Measurements from ENCODE around the gene ABTB1. TPM values are rescaled to one million over a fixed set of nuclear protein-coding genes. Genes with fewer than 3 reads are reported as not detected.

The ABTB1 gene
- total RNA-seq (2021; ENCODE audit: unreplicated experiment) (6.9 TPM), Bru-seq, nascent RNA (percentile 36 among the genes with signal in this experiment), BruChase-seq, experiment 1, labeled RNA remaining after a 2-hour chase (percentile 38 among the genes with signal in this experiment), BruChase-seq, experiment 2, labeled RNA remaining after a 6-hour chase (percentile 37 among the genes with signal in this experiment)
- 14.4 TPM for polyA plus RNA-seq (2012; ENCODE audit: insufficient read length)
- long read RNA-seq, partial matches to known transcripts, result 0 of 4 reads
- long read RNA-seq, other reads (novel, unspliced or antisense), result 2 of 4 reads

DNA sequence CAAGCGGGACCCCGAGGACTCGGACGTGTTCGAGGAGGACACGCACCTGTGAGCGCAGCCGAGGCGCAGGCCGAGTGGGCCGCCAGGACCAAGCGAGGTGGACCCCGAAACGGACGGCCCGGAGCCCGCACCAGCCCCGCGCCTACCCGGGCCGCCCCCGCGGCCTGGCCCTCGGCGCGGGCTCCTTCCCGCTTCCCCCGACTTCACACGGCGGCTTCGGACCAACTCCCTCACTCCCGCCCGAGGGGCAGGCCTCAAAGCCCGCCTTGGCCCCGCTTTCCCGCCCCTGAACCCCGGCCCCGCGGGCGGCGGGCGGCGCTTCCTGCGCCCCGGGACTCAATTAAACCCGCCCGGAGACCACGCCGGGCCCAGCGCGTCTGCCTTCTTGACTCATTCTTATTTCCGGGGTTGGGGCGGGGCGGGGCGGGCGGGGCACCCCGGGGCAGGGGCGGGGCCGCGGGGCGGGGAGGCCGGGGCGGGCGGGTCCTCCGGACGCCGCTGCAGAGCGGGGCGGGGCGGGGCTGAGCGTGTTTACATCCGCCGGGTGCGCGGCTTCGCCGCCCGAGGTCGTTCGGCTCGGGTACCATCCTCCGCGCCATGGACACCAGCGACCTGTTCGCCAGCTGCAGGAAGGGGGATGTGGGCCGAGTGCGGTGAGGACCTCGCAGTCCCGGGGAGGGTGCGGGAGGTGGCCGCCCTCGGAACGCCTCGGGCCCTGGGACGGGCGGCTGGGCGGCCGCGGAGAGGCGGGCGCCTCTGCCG lies at the start of gene ABTB1:
ABTB1 (plus strand) TSS at position 524 of the 762 bp plus-strand sequence; CDS start at position 598, 74 bp downstream.
- POLR2A ChIA-PET, result interaction anchor here (0.6 to 0.9 kb wide), 4 partner anchors 12 to 517 kb away, joined by 4 to 7 read pairs (median 6); no protein-coding TSS in a partner anchor
- CTCF ChIA-PET, result no interaction called here
- BruUV-seq (replicated peaks), result TSS peak; percentile 98

DNA sequence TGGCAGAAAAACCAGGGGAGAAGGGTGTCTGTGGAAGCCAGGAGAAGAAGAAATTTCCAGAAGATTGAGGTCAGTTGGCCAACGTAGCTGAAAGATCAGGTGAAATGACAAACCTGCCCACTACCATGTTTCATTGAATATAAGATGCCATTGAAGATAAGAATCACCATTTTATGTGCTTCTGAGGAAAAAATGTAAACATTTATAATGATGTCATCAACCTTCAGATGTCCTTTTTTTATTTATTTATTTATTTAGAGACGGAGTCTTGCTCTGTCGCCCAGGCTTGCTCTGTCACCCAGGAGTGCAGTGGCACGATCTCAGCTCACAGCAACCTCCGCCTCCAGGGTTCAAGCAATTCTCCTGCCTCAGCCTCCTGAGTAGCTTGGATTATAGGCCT lies 48.7 kb upstream of the ABTB1 start:
- Histone ChIP-seq H3K36me3 (ENCODE audit: control insufficient read depth, insufficient read depth, low read length) (no peaks in the 10 kb centered on the region), H3K27me3 (ENCODE audit: control insufficient read depth, insufficient read depth, low read length) (peaks cover 15% of the 10 kb centered on the region), H3K4me3 (ENCODE audit: low read depth in 2 of 2, low read length in 2 of 2) (no peak overlapping the region), H3K27ac (ENCODE audit: low read length) (no peak overlapping the region), H3K9me3 (ENCODE audit: control insufficient read depth, insufficient read depth, low read depth, low read length) (no peaks in the 10 kb centered on the region), H3K4me1 (ENCODE audit: control insufficient read depth, insufficient read depth, low read length) (0 out of 2 replicates have a peak, but pooled peaks cover 3% of the 10 kb centered on the region)
- ChIA-PET CTCF (no interaction called here), POLR2A (no interaction called here)
- TF ChIP-seq POLR2AphosphoS5 (IDR thresholded peaks at IDR 0.05; ENCODE audit: low read depth, low read length) (no peak), TCF7L2 (IDR thresholded peaks at IDR 0.05; ENCODE audit: low read depth, low read length) (no peak), SIN3A (IDR thresholded peaks at IDR 0.05; ENCODE audit: borderline replicate concordance, insufficient read depth, low read depth, low read length) (no peak)
- TF ChIP-seq, protein P1, sequence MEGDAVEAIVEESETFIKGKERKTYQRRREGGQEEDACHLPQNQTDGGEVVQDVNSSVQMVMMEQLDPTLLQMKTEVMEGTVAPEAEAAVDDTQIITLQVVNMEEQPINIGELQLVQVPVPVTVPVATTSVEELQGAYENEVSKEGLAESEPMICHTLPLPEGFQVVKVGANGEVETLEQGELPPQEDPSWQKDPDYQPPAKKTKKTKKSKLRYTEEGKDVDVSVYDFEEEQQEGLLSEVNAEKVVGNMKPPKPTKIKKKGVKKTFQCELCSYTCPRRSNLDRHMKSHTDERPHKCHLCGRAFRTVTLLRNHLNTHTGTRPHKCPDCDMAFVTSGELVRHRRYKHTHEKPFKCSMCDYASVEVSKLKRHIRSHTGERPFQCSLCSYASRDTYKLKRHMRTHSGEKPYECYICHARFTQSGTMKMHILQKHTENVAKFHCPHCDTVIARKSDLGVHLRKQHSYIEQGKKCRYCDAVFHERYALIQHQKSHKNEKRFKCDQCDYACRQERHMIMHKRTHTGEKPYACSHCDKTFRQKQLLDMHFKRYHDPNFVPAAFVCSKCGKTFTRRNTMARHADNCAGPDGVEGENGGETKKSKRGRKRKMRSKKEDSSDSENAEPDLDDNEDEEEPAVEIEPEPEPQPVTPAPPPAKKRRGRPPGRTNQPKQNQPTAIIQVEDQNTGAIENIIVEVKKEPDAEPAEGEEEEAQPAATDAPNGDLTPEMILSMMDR (IDR thresholded peaks at IDR 0.05), result no peak
- TF ChIP-seq, protein P2, sequence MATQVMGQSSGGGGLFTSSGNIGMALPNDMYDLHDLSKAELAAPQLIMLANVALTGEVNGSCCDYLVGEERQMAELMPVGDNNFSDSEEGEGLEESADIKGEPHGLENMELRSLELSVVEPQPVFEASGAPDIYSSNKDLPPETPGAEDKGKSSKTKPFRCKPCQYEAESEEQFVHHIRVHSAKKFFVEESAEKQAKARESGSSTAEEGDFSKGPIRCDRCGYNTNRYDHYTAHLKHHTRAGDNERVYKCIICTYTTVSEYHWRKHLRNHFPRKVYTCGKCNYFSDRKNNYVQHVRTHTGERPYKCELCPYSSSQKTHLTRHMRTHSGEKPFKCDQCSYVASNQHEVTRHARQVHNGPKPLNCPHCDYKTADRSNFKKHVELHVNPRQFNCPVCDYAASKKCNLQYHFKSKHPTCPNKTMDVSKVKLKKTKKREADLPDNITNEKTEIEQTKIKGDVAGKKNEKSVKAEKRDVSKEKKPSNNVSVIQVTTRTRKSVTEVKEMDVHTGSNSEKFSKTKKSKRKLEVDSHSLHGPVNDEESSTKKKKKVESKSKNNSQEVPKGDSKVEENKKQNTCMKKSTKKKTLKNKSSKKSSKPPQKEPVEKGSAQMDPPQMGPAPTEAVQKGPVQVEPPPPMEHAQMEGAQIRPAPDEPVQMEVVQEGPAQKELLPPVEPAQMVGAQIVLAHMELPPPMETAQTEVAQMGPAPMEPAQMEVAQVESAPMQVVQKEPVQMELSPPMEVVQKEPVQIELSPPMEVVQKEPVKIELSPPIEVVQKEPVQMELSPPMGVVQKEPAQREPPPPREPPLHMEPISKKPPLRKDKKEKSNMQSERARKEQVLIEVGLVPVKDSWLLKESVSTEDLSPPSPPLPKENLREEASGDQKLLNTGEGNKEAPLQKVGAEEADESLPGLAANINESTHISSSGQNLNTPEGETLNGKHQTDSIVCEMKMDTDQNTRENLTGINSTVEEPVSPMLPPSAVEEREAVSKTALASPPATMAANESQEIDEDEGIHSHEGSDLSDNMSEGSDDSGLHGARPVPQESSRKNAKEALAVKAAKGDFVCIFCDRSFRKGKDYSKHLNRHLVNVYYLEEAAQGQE (IDR thresholded peaks at IDR 0.05; ENCODE audit: insufficient read depth in 1 of 2, low read depth in 2 of 2, low read length in 1 of 2), result no peak
- ATAC-seq (no peak), DNase-seq (ENCODE audit: low read depth, low spot score) (no peak)
- intact Hi-C loops (cut with micrococcal nuclease; ENCODE audit: unreplicated experiment) (no loop called here), in situ Hi-C loops (cut with HindIII; ENCODE audit: low pct_unique_long_range_greater_than_20kb, low sequenced_read_pairs) (no loop called here)
- BruUV-seq (replicated peaks), result no TSS peak

More for the DNA sequence above, at the start of gene ABTB1:
- TF ChIP-seq, protein P1 (IDR thresholded peaks at IDR 0.05), result no peak
- TF ChIP-seq POLR2AphosphoS5 (IDR thresholded peaks at IDR 0.05; ENCODE audit: low read depth, low read length), result peak; percentile 88
- 0 out of 2 replicates have a peak, but pooled peaks have one; percentile 73 for TF ChIP-seq SIN3A (IDR thresholded peaks at IDR 0.05; ENCODE audit: borderline replicate concordance, insufficient read depth, low read depth, low read length)
- TF ChIP-seq, protein P2 (IDR thresholded peaks at IDR 0.05; ENCODE audit: insufficient read depth in 1 of 2, low read depth in 2 of 2, low read length in 1 of 2), result no peak
- Histone ChIP-seq H3K27me3 (ENCODE audit: control insufficient read depth, insufficient read depth, low read length) (no peaks in the 10 kb centered on the region), H3K36me3 (ENCODE audit: control insufficient read depth, insufficient read depth, low read length) (no peaks in the 10 kb centered on the region), H3K4me3 (ENCODE audit: low read depth in 2 of 2, low read length in 2 of 2) (peak within 1 kb of the TSS; percentile 66 to 79), H3K27ac (ENCODE audit: low read length) (peak within 1 kb of the TSS; percentile 78), H3K9me3 (ENCODE audit: control insufficient read depth, insufficient read depth, low read depth, low read length) (no peaks in the 10 kb centered on the region), H3K4me1 (ENCODE audit: control insufficient read depth, insufficient read depth, low read length) (peaks cover 4% of the 10 kb centered on the region)
- DNase-seq (ENCODE audit: low read depth, low spot score) (no peak), ATAC-seq (peak; percentile 89)
- in situ Hi-C loops (cut with HindIII; ENCODE audit: low pct_unique_long_range_greater_than_20kb, low sequenced_read_pairs), result no loop called here
- intact Hi-C loops (cut with micrococcal nuclease; ENCODE audit: unreplicated experiment), result no loop called here

Measured in Panc1 (cell line).